ENCODE measurements around the gene ACTN4.
A peak's percentile ranks its signal among the peaks of the same experiment; 100 is the strongest.

ACTN4 gene

GRCh38 chr19:38727868-38728660 lies 80.6 kb downstream of the ACTN4 start:
- no peak for DNase-seq

GRCh38 chr19:38728752-38729541 lies 81.5 kb downstream of the ACTN4 start:
- no peak for DNase-seq

GRCh38 chr19:38729653-38730469 lies 82.4 kb downstream of the ACTN4 start:
- DNase-seq = peak; percentile 54 to 71 (median 62)

- no peak for DNase-seq
Measured at GRCh38 chr19:38730470-38730730, 83.0 kb downstream of the ACTN4 start.

GRCh38 chr19:38730731-38731589 lies 83.5 kb downstream of the ACTN4 start:
- no peak for DNase-seq

GRCh38 chr19:38731654-38732301 lies 84.3 kb downstream of the ACTN4 start:
- no peak for DNase-seq

GRCh38 chr19:38733241-38733492 lies 85.7 kb downstream of the ACTN4 start:
- DNase-seq = no peak

- DNase-seq = no peak
Measured at GRCh38 chr19:38733493-38734175, 86.2 kb downstream of the ACTN4 start.

- DNase-seq = no peak
Measured at GRCh38 chr19:38734176-38734425, 86.7 kb downstream of the ACTN4 start.

- no peak for DNase-seq
Measured at GRCh38 chr19:38734426-38735256, 87.2 kb downstream of the ACTN4 start.

GRCh38 chr19:38735257-38735686 lies 87.8 kb downstream of the ACTN4 start:
- peak in 1 of 4 experiments; percentile 25 for DNase-seq

GRCh38 chr19:38736036-38736412 lies 88.6 kb downstream of the ACTN4 start:
- DNase-seq = peak in 3 of 4 experiments; percentile 20 to 32 (median 24)

- DNase-seq = peak; percentile 28 to 44 (median 34)
Measured at GRCh38 chr19:38736413-38737280, 89.2 kb downstream of the ACTN4 start.

GRCh38 chr19:38737281-38737865 lies 89.9 kb downstream of the ACTN4 start:
- no peak for DNase-seq

GRCh38 chr19:38737921-38738737 lies 90.7 kb downstream of the ACTN4 start:
- no peak for DNase-seq

GRCh38 chr19:38739440-38740256 lies 92.2 kb downstream of the ACTN4 start:
- DNase-seq = no peak

- no peak for DNase-seq
Measured at GRCh38 chr19:38740257-38740592, 92.8 kb downstream of the ACTN4 start.

GRCh38 chr19:38740932-38741331 lies 93.5 kb downstream of the ACTN4 start:
- DNase-seq = no peak

All from activated CD4-positive, CD25-positive, alpha-beta regulatory T cell (primary cell).